Neural progenitor cell (in vitro differentiated cells): ENCODE results near the gene RBM39.

Experiments used
- CTCF ChIP-seq: fragments of 200-600 bp; sonication (generic); IDR thresholded peaks from 2 replicates; pipeline ENCODE4 v1.5.1; 2017; ENCODE audit warnings: antibody characterized with exemption, mild to moderate bottlenecking
- EZH2 ChIP-seq: fragments of 200-600 bp; sonication (generic); IDR thresholded peaks from 2 replicates; pipeline ENCODE4 v1.6.1; 2017; ENCODE audit warnings: antibody characterized with exemption, mild to moderate bottlenecking, moderate library complexity

DNA sequence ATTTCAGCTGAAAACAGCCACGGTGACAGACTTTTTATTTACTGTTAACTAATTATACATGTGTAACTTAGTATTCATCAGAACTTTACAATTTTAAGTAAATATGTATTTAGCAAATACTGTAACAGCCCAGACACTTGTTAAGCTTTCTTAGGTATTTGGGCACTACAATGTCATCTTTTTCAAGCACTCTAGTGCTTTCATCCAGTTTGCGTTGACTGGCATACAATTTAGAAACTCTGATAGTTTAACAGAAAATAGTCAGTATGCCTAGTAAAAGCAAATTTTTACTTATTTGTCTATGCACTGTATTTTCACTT, 10.6 kb downstream of the RBM39 start:
- TF ChIP-seq CTCF (no peak), EZH2 (no peak)
